ENCODE results near the gene COL16A1.

The COL16A1 gene

GRCh38 chr1:31691951-31692350 is 11.9 kb downstream of the COL16A1 start:
- Histone ChIP-seq H2AFZ (ENCODE audit: low read length) (no peak overlapping the region), H3K4me2 (ENCODE audit: low read depth, low read length, poor library complexity, severe bottlenecking) (no peak overlapping the region), H3F3A (ENCODE audit: low read depth) (no peaks in the 10 kb centered on the region), H4K20me1 (ENCODE audit: insufficient read depth, low read length, poor library complexity, severe bottlenecking) (no peaks in the 10 kb centered on the region), H3K9me2 (replicated peaks; ENCODE audit: low read depth, low read length) (no peaks in the 10 kb centered on the region), H3K9ac (ENCODE audit: low read depth, low read length, poor library complexity, severe bottlenecking) (no peak overlapping the region), H3K4me1 (ENCODE audit: insufficient read depth, low read length, poor library complexity, severe bottlenecking) (no peaks in the 10 kb centered on the region), H3K79me2 (ENCODE audit: insufficient read depth, low read length) (no peaks in the 10 kb centered on the region), H3K9me3 (ENCODE audit: insufficient read depth, low read depth, low read length) (no peaks in the 10 kb centered on the region), H3K36me3 (ENCODE audit: insufficient read depth, low read length) (no peaks in the 10 kb centered on the region), H3K27me3 (ENCODE audit: insufficient read depth, low read length, poor library complexity, severe bottlenecking) (no peaks in the 10 kb centered on the region), H3K4me3 (ENCODE audit: low read length, poor library complexity, severe bottlenecking) (no peak overlapping the region)
- TF ChIP-seq CTCF (conservative IDR thresholded peaks at IDR 0.05; ENCODE audit: low read length), result no peak
- no peak for TF ChIP-seq EZH2phosphoT487 (IDR thresholded peaks at IDR 0.05; ENCODE audit: borderline replicate concordance)

GRCh38 chr1:31691446-31691845 is 12.4 kb downstream of the COL16A1 start:
- no peak overlapping the region for H3K4me2 ChIP-seq (ENCODE audit: low read depth, low read length, poor library complexity, severe bottlenecking)
- H3K9ac ChIP-seq (ENCODE audit: low read depth, low read length, poor library complexity, severe bottlenecking), result no peak overlapping the region
- no peaks in the 10 kb centered on the region for H3K9me2 ChIP-seq (replicated peaks; ENCODE audit: low read depth, low read length)
- H3K4me1 ChIP-seq (ENCODE audit: insufficient read depth, low read length, poor library complexity, severe bottlenecking), result no peaks in the 10 kb centered on the region
- no peaks in the 10 kb centered on the region for H3K36me3 ChIP-seq (ENCODE audit: insufficient read depth, low read length)
- no peaks in the 10 kb centered on the region for H3K9me3 ChIP-seq (ENCODE audit: insufficient read depth, low read depth, low read length)
- no peaks in the 10 kb centered on the region for H3K79me2 ChIP-seq (ENCODE audit: insufficient read depth, low read length)
- H3F3A ChIP-seq (ENCODE audit: low read depth), result no peaks in the 10 kb centered on the region
- no peaks in the 10 kb centered on the region for H4K20me1 ChIP-seq (ENCODE audit: insufficient read depth, low read length, poor library complexity, severe bottlenecking)
- no peaks in the 10 kb centered on the region for H3K27me3 ChIP-seq (ENCODE audit: insufficient read depth, low read length, poor library complexity, severe bottlenecking)
- no peak overlapping the region for H3K4me3 ChIP-seq (ENCODE audit: low read length, poor library complexity, severe bottlenecking)
- TF ChIP-seq CTCF (conservative IDR thresholded peaks at IDR 0.05; ENCODE audit: low read length), result no peak
- TF ChIP-seq EZH2phosphoT487 (IDR thresholded peaks at IDR 0.05; ENCODE audit: borderline replicate concordance), result no peak
- H2AFZ ChIP-seq (ENCODE audit: low read length), result no peak overlapping the region

GRCh38 chr1:31690921-31691320 is 12.9 kb downstream of the COL16A1 start:
- Histone ChIP-seq H3K79me2 (ENCODE audit: insufficient read depth, low read length) (no peaks in the 10 kb centered on the region), H3K4me1 (ENCODE audit: insufficient read depth, low read length, poor library complexity, severe bottlenecking) (no peaks in the 10 kb centered on the region)
- TF ChIP-seq EZH2phosphoT487 (IDR thresholded peaks at IDR 0.05; ENCODE audit: borderline replicate concordance) (no peak), CTCF (conservative IDR thresholded peaks at IDR 0.05; ENCODE audit: low read length) (no peak)

More at GRCh38 chr1:31690921-31691320, 12.9 kb downstream of the COL16A1 start:
- H2AFZ ChIP-seq (ENCODE audit: low read length), result no peak overlapping the region
- H3K36me3 ChIP-seq (ENCODE audit: insufficient read depth, low read length), result no peaks in the 10 kb centered on the region
- H4K20me1 ChIP-seq (ENCODE audit: insufficient read depth, low read length, poor library complexity, severe bottlenecking), result no peaks in the 10 kb centered on the region
- no peaks in the 10 kb centered on the region for H3K9me3 ChIP-seq (ENCODE audit: insufficient read depth, low read depth, low read length)
- no peak overlapping the region for H3K4me3 ChIP-seq (ENCODE audit: low read length, poor library complexity, severe bottlenecking)
- H3K27me3 ChIP-seq (ENCODE audit: insufficient read depth, low read length, poor library complexity, severe bottlenecking), result no peaks in the 10 kb centered on the region
- no peak overlapping the region for H3K4me2 ChIP-seq (ENCODE audit: low read depth, low read length, poor library complexity, severe bottlenecking)
- no peak overlapping the region for H3K9ac ChIP-seq (ENCODE audit: low read depth, low read length, poor library complexity, severe bottlenecking)
- H3F3A ChIP-seq (ENCODE audit: low read depth), result no peaks in the 10 kb centered on the region
- H3K9me2 ChIP-seq (replicated peaks; ENCODE audit: low read depth, low read length), result no peaks in the 10 kb centered on the region

Data from Loucy (cell line).